Stomach (tissue), 9 donors: ENCODE data around the gene SLC34A3. TPM values are rescaled to one million over a fixed set of nuclear protein-coding genes. Genes with fewer than 3 reads are reported as not detected.

Source experiments
- DNase-seq, 2 donors: peaks; one replicate each; pipeline versions ENCODE4 v3.0.0 to v3.0.0-alpha.2; 2013 to 2019
- H3K27ac ChIP-seq, 5 donors: fragments of 200-600 bp in 4 of 5; sonication (generic) in 4 of 5; one replicate each; pipeline ENCODE4 v1.5.1; 2013 to 2019; ENCODE audit warnings: mild to moderate bottlenecking in 1 of 5, moderate library complexity in 1 of 5
- H3K27me3 ChIP-seq, 3 donors: fragments of 200-600 bp; sonication (generic); one replicate each; pipeline ENCODE4 v1.5.1; 2017 to 2019; ENCODE audit warnings: mixed run types in 1 of 3
- H3K36me3 ChIP-seq, 4 donors: fragments of 200-600 bp; sonication (generic); 1 replicate in 3 of 4; 2 replicates in 1 of 4; pipeline ENCODE4 v1.5.1; 2016 to 2019
- H3K4me1 ChIP-seq, 4 donors: fragments of 200-600 bp; sonication (generic); one replicate each; pipeline ENCODE4 v1.5.1; 2016 to 2019
- H3K4me3 ChIP-seq, 4 donors: fragments of 200-600 bp; sonication (generic) in 3 of 4; one replicate each; pipeline ENCODE4 v1.5.1; 2016 to 2019; ENCODE audit warnings: mild to moderate bottlenecking in 1 of 4
- H3K9me3 ChIP-seq, 4 donors: fragments of 200-600 bp; sonication (generic); one replicate each; pipeline ENCODE4 v1.5.1; 2016 to 2019
- CTCF ChIP-seq, 7 experiments: fragments of 450-650 bp in 4 of 7; fragments of 200-600 bp in 3 of 7; sonication (generic) in 3 of 7; IDR thresholded peaks; one replicate each; pipeline ENCODE4 v1.5.1; 2016 to 2019; ENCODE audit warnings: antibody characterized with exemption in 7 of 7, control low read depth in 2 of 7, mild to moderate bottlenecking in 1 of 7
- EP300 ChIP-seq: sonication (generic); formaldehyde crosslinking; IDR thresholded peaks from one replicate; pipeline ENCODE4 v1.6.1; 2017; ENCODE audit warnings: antibody characterized with exemption
- POLR2A ChIP-seq, 4 donors: fragments of 450-650 bp; IDR thresholded peaks; one replicate each; pipeline ENCODE4 v1.6.1; 2016; ENCODE audit warnings: antibody characterized with exemption in 4 of 4, control low read depth in 2 of 4, mild to moderate bottlenecking in 1 of 4, moderate library complexity in 1 of 4
- POLR2AphosphoS5 ChIP-seq, 3 donors: sonication (generic); formaldehyde crosslinking; IDR thresholded peaks; one replicate each; pipeline ENCODE4 v1.6.1; 2016; ENCODE audit warnings: antibody characterized with exemption in 3 of 3
- WGBS, 5 donors: extraction: QIAGEN DNeasy Blood & Tissue Kit in 3 of 5; methylation state at CpG; one replicate each; pipeline versions ENCODE4 v1.1.5 to v1.1.7; 2013 to 2018; 5-methylcytosine and 5-hydroxymethylcytosine counted together
- intact Hi-C: fragments of 100-400 bp; cut with DNase I; formaldehyde crosslinking; loops from one replicate; pipeline ENCODE4 v1.15.1; 2023; ENCODE audit warnings: low total_unique reads
- polyA plus RNA-seq, 3 donors: library from polyadenylated mRNA; stranded (reverse); fragments of 200-250 nt; gene quantifications; one replicate each; pipeline ENCODE4 v1.2.3, GENCODE V29; 2013
- total RNA-seq, 5 donors: library from RNA; depleted of rRNA; stranded (reverse); fragments of >200 nt; gene quantifications; one replicate each; pipeline versions ENCODE4 v1.1.0 to v1.2.3, GENCODE V29; 2014 to 2016
- donor health status: healthy with polysubstance abuse.
- donor health status: Bipolar disorder and iron deficiency.
- donor health status: healthy.

SLC34A3 gene
- total and polyA plus RNA-seq, 8 donors = 0.18 to 0.53 TPM; not detected in 6

- 44 to 74% (median 65%) methylated on average over 12 to 14 of the region's 14 CpGs for WGBS, 5 donors
- Histone ChIP-seq H3K27ac (peak overlapping the region; percentile 78 to 97 (median 86)), H3K4me1 (peaks cover 53 to 97% (median 93%) of the 10 kb centered on the region in 4 donors), H3K27me3 (no peaks in the 10 kb centered on the region), H3K36me3 (peaks cover 15 to 31% (median 29%) of the 10 kb centered on the region in 4 donors), H3K4me3 (peak overlapping the region in 2 of 4 donors; percentile 6 to 67), H3K9me3 (no peaks in the 10 kb centered on the region)
- DNase-seq = no peak
- intact Hi-C loops = no loop called here
- no peak for TF ChIP-seq CTCF (IDR thresholded peaks at IDR 0.05)
- TF ChIP-seq EP300 = no peak
- no peak for TF ChIP-seq POLR2AphosphoS5 (IDR thresholded peaks at IDR 0.05)
- TF ChIP-seq POLR2A (IDR thresholded peaks at IDR 0.05) = no peak
Measured at GRCh38 chr9:137193771-137194170, 36.9 kb upstream of the SLC34A3 start.

GRCh38 chr9:137194388-137194787 lies 36.3 kb upstream of the SLC34A3 start:
- peak overlapping the region in 3 of 4 donors; percentile 6 to 78 (median 67) for H3K4me3 ChIP-seq
- H3K36me3 ChIP-seq = peaks cover 15 to 31% (median 29%) of the 10 kb centered on the region in 4 donors
- intact Hi-C loops = no loop called here
- peaks cover 56 to 99% (median 93%) of the 10 kb centered on the region in 4 donors for H3K4me1 ChIP-seq
- WGBS, 5 donors = 23 to 37% (median 33%) methylated on average over 3 to 16 of the region's 16 CpGs
- H3K9me3 ChIP-seq = no peaks in the 10 kb centered on the region
- peak; percentile 56 to 93 for DNase-seq
- H3K27me3 ChIP-seq = no peaks in the 10 kb centered on the region
- H3K27ac ChIP-seq = peak overlapping the region; percentile 78 to 97 (median 86)
- TF ChIP-seq EP300 (no peak), POLR2A (IDR thresholded peaks at IDR 0.05) (no peak), CTCF (IDR thresholded peaks at IDR 0.05) (no peak), POLR2AphosphoS5 (IDR thresholded peaks at IDR 0.05) (no peak)

- 21 to 62% (median 38%) methylated on average over 8 to 10 of the region's 10 CpGs for WGBS, 5 donors
- peaks cover 56 to 99% (median 93%) of the 10 kb centered on the region in 4 donors for H3K4me1 ChIP-seq
- H3K27ac ChIP-seq = peak overlapping the region; percentile 78 to 97 (median 86)
- intact Hi-C loops = no loop called here
- H3K36me3 ChIP-seq = peaks cover 13 to 28% (median 27%) of the 10 kb centered on the region in 4 donors
- no peak for TF ChIP-seq CTCF (IDR thresholded peaks at IDR 0.05)
- TF ChIP-seq POLR2AphosphoS5 (IDR thresholded peaks at IDR 0.05) = peak in 2 of 3 donors; percentile 42 to 74
- peak; percentile 84 to 92 for DNase-seq
- peak overlapping the region; percentile 18 to 78 (median 47) for H3K4me3 ChIP-seq
- H3K9me3 ChIP-seq = no peaks in the 10 kb centered on the region
- no peaks in the 10 kb centered on the region for H3K27me3 ChIP-seq
Measured at GRCh38 chr9:137194909-137195308, 35.8 kb upstream of the SLC34A3 start.

GRCh38 chr9:137195525-137196220 lies 35.0 kb upstream of the SLC34A3 start:
- peaks cover 6 to 21% (median 19%) of the 10 kb centered on the region in 4 donors for H3K36me3 ChIP-seq
- H3K27ac ChIP-seq = peak overlapping the region; percentile 78 to 97 (median 86)
- TF ChIP-seq CTCF (IDR thresholded peaks at IDR 0.05) (no peak), POLR2AphosphoS5 (IDR thresholded peaks at IDR 0.05) (peak in 1 of 3 donors; percentile 28), EP300 (no peak), POLR2A (IDR thresholded peaks at IDR 0.05) (no peak)
- intact Hi-C loops = no loop called here
- WGBS, 5 donors = 33 to 77% (median 37%) methylated on average over 12 to 21 of the region's 21 CpGs
- H3K4me3 ChIP-seq = peak overlapping the region; percentile 18 to 78 (median 47)
- peaks cover 48 to 92% (median 86%) of the 10 kb centered on the region in 4 donors for H3K4me1 ChIP-seq
- no peaks in the 10 kb centered on the region for H3K27me3 ChIP-seq
- no peaks in the 10 kb centered on the region for H3K9me3 ChIP-seq
- DNase-seq = peak; percentile 83 to 84
